DMS153 treated with DMSO at 0.1 percent for 48 hours (cell line): ENCODE data around the gene TSSK6.

ENCODE experiments used
- DNase-seq: peaks from one replicate; lab custom pipeline; 2025; ENCODE audit not compliant: unreplicated experiment; lab: John Stamatoyannopoulos, UW

TSSK6 gene

DNA sequence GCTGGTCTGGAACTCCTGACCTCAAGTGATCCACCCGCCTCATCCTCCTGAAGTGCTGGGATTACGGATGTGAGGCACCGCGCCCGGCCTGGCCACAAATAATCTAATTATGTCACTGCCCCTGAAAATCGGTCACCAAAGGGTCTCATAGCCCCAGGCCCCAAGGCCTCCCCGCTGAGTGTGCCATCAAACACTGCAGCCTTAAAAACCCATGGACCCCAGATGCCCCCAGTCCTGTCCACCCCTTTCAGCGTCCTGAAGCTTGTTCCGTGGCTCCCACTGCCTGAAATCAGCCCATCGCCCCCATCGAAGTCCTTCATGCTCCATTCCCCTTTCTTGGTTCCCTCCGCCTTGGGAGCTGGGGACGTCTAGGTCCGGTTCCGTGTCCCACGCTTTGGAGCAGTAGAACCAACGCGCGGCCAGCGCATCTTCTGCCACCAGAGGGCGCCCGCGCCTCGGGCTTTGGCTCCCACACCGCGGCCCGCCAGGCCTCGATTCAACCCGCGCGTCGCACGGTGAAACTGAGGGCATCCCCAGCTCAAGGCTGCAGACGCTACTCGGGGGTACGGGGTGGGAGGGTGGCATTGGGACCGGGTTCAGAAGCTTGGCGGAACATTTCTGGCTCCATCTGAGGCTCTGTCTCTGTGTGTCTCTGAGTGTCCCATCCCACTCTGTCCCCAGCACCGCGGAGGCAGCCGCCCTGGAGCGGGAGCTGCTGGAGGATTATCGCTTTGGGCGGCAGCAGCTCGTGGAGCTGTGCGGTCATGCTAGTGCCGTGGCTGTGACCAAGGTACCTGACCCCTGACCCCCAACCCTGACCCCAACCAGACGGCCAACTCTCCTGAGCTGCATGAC, 16.8 kb upstream of the TSSK6 start:
- peak; percentile 27 for DNase-seq

GRCh38 chr19:19530889-19531288, 15.5 kb upstream of the TSSK6 start:
- no peak for DNase-seq

- DNase-seq: no peak
These were observed 15.1 kb upstream of the TSSK6 start for GRCh38 chr19:19530423-19530804.

DNA sequence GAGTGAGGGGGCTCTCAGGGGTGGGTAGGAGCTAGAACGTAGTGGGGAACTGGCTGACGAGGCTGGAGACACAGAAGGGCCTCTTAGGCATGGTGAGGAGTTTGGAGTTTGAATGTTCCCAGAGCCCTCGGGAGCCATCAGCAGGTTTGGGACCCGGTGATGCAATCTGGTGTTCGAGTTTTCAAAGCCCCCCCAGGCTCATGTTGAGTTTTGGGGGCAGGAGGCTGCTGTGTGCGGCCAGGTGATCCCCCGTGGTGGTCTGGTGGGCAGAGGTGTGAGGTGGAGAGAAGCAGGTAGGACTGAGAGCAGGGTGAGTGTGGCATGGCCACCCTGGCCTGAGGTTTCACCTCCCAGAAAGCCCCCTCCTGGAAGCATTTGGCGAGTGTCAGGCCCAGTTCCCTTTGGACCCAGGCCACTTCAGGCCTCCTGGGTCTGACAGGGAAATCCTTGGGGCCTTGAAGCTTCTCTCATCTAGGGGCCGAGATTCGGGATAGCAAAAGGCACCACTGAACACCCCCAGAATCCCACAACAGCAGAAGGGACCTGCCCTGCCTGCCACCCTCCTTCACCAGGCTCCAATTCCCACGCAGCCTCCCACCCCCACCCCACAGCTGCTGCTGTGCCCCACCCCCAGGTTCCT, 14.6 kb upstream of the TSSK6 start:
- no peak for DNase-seq

DNA sequence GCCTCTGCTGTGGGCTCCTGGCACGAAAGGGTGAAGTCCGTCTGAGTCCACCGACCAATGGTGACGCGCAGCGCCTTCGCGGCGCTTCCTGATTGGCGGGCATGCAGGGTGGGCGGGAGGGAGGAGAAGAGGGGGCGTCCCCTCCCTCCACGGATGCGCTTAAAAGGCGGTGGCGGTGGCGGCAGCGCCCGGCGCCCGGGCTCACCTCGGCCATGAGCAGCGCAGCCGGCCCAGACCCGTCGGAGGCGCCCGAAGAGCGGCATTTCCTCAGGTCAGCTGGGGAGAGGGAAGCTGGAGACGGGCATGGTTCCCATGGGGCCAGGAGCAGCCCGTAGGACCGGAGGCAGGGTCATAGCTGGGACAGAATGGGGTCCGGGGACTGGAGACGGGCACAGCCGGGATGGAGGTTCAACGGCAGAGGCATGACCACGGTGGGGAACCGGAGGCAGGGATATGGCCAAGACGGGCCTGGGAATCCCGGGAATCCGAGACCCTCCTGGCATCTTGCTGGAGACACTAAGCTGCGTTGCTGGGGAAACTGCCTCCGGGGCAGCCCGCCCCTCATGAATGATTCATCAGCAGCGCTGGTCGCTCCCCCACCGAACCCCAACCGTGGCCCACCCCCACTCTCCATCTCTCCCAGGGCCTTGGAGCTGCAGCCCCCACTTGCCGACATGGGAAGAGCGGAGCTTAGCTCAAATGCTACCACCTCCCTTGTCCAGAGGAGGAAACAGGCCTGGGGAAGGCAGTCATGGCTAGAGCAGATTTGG, 13.6 kb upstream of the TSSK6 start, which contains the start of gene YJEFN3:
TSS of gene YJEFN3 (plus strand) at position 191 of the 770 bp plus-strand sequence. CDS start at position 213, 22 bp downstream.
- no peak for DNase-seq

GRCh38 chr19:19527674-19528625, 12.6 kb upstream of the TSSK6 start:
- DNase-seq: no peak

GRCh38 chr19:19527371-19527656, 12.0 kb upstream of the TSSK6 start:
- DNase-seq: no peak

DNA sequence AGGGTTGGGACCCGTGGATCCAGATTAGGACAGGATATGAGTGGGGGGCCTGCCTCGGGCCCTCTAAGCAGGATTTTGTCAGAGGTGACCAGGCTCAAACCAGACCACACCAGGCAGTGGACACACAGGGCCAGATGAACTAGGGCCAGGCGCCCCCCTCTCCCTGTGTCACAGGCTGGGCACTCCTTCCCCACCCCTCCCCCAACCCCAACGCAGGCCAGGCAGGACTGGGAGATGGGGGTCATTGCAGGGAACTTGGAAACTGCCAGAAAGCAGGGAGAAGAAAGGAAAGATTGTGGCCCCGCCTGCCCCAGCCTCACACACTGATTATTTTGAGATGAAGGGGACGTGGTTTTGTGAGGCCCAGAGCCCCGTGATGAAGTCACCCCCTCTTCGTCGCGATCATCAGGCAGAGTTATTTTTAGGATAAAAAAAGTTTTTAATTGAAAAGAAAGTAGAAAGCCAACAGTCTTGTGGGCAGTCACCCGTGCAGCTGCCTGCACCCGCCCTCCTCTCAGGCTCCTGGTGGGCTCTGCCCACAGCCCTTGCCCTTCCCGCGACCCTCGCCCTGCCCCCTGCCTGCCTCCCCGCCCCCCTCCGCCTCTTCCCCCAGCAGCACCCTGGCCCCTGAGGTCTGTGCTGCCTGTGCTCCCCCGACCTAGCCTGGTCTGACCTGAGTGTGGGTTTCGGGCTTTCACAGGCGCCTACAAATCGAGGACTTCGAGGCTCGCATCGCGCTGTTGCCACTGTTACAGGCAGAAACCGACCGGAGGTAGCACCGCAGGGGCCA, 11.4 kb upstream of the TSSK6 start:
- DNase-seq: no peak

GRCh38 chr19:19525611-19526380, 10.4 kb upstream of the TSSK6 start:
- no peak for DNase-seq

DNA sequence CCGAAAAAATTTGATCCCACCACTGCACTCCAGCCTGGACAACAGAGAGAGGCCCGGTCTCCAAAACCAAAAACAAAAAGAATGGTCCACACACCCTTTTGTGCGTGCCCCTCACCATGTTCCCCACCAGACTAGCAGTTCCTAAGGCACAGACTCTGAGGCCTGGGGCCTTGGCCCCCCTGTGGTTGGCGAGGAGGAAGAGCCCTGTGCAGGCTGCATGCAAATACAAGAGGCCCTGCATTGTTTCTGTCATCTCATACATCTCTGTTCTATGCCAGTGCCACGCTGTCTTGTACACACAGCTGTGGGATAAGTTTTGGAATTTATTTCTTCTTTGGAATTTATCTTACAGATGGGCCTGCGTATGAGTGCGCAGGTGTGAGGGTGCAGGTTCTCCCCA, 8.7 kb upstream of the TSSK6 start:
- DNase-seq: no peak

GRCh38 chr19:19523177-19523576, 7.8 kb upstream of the TSSK6 start:
- DNase-seq: no peak

- DNase-seq: no peak
These were observed 5.6 kb upstream of the TSSK6 start for GRCh38 chr19:19520989-19521388.

DNA sequence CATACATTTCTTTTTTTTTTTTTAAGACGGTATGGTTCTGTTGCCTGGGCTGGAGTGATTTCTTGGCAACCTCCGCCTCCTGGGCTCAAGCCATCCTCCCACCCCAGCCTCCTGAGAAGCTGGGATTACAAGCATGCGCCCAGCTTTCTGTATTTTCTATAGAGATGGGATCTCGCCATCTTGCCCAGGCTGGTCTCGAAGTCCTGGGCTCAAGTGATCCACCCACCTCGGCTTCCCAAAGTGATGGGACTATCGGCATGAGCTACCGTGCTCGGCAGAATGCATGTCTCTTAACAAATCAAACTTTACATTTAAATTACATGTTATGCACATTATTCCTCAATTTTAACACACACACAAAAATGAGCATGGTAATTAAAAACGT, 1.9 kb upstream of the TSSK6 start:
- DNase-seq: no peak

- peak; percentile 76 for DNase-seq
These were observed 533 bp upstream of the TSSK6 start, which contains the start of gene NDUFA13 for GRCh38 chr19:19515642-19516519. NDUFA13 (plus strand) TSS chr19:19516225; CDS start chr19:19516239, 14 bp downstream.

DNA sequence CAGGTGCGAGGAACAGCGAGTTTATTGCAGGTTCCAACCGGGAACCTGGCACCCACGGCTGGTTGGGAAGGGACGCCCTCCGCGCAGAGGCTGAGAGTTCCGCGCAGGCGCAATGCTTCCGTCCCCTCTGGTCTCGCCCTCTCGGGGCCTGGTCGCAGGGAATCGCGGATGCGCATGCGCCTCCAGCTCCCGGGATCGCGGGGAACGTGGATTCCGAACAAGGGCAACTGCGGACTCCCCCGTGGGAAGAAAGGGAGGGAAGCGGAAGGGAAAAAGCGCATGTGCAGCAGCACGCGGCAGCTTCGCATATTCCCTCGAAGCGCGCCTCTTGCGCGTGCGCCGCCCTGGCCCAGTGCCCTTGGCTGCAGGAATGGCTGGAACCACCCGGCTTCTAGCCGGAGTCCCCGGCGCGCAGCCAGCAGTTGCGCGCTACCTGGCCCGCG, 1.1 kb downstream of the TSSK6 start:
- DNase-seq: no peak

GRCh38 chr19:19513682-19514081, 1.7 kb downstream of the TSSK6 start:
- no peak for DNase-seq

- no peak for DNase-seq
These were observed 4.9 kb downstream of the TSSK6 start for GRCh38 chr19:19510432-19510831.

- no peak for DNase-seq
These were observed 7.1 kb downstream of the TSSK6 start for GRCh38 chr19:19508217-19508616.
